ENCODE measurements around the gene CD160. TPM values are rescaled to one million over a fixed set of nuclear protein-coding genes. Genes with fewer than 3 reads are reported as not detected.

CD160 gene
- total RNA-seq, 2 experiments from 2014 or later = 13.6 to 16.9 TPM

DNA sequence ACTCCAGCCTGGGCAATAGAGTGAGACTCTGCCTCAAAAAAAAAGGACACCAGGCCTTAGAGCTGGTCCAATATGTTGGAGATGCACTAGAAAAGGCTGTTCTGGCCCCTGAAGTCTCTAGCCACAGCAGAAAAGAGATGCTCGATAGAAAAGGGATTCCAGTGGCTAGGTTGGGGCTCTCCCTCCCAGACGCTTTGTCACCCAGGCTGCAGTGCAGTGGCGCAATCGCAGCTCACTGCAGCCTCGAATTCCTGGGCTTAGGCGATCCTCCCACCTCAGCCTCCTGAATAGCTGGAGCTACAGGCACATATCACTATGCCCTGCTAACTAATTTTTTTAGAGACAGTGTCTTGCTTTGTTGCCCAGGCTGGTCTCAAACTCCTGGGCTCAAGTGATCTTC lies 30.4 kb upstream of the CD160 start:
- DNase-seq = no peak
- peaks cover 27% of the 10 kb centered on the region for H3K4me1 Mint-ChIP-seq (ENCODE audit: low read depth)
- ChIA-PET CTCF (interaction anchor here (1.4 kb wide), 1 partner anchor 95 kb away, joined by 3 read pairs; no protein-coding TSS in a partner anchor), POLR2A (interaction anchor here (0.7 to 1.2 kb wide), 2 partner anchors 9 to 11 kb away, joined by 3 to 4 read pairs; no protein-coding TSS in a partner anchor)
- H3K4me3 Mint-ChIP-seq = no peak overlapping the region
- intact Hi-C loops (cut with micrococcal nuclease) = no loop called here
- no peaks in the 10 kb centered on the region for H3K36me3 Mint-ChIP-seq (ENCODE audit: low read depth)
- H3K27ac Mint-ChIP-seq = no peak overlapping the region
- TF ChIP-seq, protein P1, sequence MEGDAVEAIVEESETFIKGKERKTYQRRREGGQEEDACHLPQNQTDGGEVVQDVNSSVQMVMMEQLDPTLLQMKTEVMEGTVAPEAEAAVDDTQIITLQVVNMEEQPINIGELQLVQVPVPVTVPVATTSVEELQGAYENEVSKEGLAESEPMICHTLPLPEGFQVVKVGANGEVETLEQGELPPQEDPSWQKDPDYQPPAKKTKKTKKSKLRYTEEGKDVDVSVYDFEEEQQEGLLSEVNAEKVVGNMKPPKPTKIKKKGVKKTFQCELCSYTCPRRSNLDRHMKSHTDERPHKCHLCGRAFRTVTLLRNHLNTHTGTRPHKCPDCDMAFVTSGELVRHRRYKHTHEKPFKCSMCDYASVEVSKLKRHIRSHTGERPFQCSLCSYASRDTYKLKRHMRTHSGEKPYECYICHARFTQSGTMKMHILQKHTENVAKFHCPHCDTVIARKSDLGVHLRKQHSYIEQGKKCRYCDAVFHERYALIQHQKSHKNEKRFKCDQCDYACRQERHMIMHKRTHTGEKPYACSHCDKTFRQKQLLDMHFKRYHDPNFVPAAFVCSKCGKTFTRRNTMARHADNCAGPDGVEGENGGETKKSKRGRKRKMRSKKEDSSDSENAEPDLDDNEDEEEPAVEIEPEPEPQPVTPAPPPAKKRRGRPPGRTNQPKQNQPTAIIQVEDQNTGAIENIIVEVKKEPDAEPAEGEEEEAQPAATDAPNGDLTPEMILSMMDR (IDR thresholded peaks at IDR 0.05) = no peak
- no peak for ATAC-seq
- H3K9me3 Mint-ChIP-seq = no peaks in the 10 kb centered on the region
- no peaks in the 10 kb centered on the region for H3K27me3 Mint-ChIP-seq

DNA sequence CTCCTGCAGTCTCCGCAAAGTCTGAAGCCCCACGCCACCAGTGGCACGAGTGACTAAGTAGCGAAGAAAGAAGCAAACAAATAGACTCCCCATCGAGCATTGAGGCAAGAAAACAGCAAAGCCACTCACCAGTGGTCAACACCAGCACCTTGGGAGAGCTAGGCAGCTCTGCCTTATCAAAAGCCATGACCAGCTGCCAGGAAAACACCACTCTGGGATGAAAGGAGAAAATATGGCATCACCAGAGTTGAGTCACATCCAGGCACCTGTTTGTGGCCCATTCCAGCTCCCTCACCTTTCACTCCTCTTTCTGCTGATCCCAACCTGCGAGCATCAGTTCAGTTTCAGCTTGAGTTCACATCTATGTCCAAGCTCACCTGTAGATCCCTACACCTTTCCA lies 29.4 kb upstream of the CD160 start:
- ATAC-seq (no peak), DNase-seq (no peak)
- TF ChIP-seq, protein P1 (IDR thresholded peaks at IDR 0.05) = no peak
- POLR2A ChIA-PET = no interaction called here
- Mint-ChIP-seq H3K27ac (no peak overlapping the region), H3K27me3 (no peaks in the 10 kb centered on the region), H3K4me1 (ENCODE audit: low read depth) (peaks cover 27% of the 10 kb centered on the region), H3K36me3 (ENCODE audit: low read depth) (no peaks in the 10 kb centered on the region), H3K9me3 (no peaks in the 10 kb centered on the region), H3K4me3 (no peak overlapping the region)
- intact Hi-C loops (cut with micrococcal nuclease) = no loop called here
- CTCF ChIA-PET = interaction anchor here (1.2 kb wide), 1 partner anchor 10 kb away, joined by 3 read pairs; no protein-coding TSS in a partner anchor

DNA sequence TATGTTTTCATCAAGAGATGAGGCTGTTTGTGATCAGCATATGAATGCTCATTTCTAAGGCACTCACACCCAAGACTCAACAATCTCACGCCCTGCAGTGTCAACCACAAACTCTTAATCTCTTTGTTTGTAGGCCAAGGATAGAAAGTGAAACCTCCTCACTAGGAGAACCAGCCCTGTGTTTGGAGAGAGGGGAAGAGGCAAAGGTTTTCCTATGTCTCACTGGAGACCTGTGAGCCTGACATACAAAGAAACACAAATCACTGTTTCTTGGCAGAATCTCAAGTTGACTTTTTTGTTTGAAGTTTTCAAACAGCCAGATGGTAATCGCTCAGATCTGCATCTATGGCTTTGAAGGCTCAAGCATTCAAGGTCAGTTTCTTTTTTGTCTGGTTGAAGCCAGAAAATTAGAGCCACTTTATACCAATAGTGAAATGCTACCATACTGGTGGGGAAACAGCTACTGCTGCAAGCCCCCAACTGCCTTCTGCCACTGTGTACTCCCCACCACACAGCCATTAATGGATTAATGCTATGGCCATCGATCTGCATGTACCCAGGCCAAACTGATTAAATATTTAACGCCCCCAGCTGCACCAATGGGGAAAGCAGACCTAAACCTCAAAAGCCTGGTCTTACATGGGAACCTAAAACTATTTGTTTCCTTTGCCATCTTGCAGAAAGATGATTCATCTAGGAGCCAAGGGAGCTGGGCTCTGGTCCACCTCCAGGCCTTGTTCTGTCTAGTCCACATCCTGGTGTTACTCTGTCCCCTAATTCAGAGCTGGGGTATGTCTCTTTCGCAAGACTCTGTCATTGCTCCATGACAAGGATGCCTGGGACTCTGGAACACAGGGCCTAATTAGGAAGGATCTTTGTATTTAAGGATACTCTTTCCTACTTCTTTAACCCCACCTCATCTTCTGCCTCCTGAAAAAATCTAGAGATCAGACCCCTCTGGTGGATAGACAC lies 28.4 kb upstream of the CD160 start:
- H3K27me3 Mint-ChIP-seq = no peaks in the 10 kb centered on the region
- intact Hi-C loops (cut with micrococcal nuclease) = no loop called here
- TF ChIP-seq, protein P1 (IDR thresholded peaks at IDR 0.05) = no peak
- H3K4me3 Mint-ChIP-seq = no peak overlapping the region
- DNase-seq = peak; percentile 66
- CTCF ChIA-PET = interaction anchor here (1.1 to 3.6 kb wide), 2 partner anchors 14 to 30 kb away, joined by 3 to 13 read pairs; no protein-coding TSS in a partner anchor
- H3K36me3 Mint-ChIP-seq (ENCODE audit: low read depth) = no peaks in the 10 kb centered on the region
- peaks cover 27% of the 10 kb centered on the region for H3K4me1 Mint-ChIP-seq (ENCODE audit: low read depth)
- peak overlapping the region; percentile 68 for H3K27ac Mint-ChIP-seq
- POLR2A ChIA-PET = no interaction called here
- peak; percentile 95 for ATAC-seq
- no peaks in the 10 kb centered on the region for H3K9me3 Mint-ChIP-seq

DNA sequence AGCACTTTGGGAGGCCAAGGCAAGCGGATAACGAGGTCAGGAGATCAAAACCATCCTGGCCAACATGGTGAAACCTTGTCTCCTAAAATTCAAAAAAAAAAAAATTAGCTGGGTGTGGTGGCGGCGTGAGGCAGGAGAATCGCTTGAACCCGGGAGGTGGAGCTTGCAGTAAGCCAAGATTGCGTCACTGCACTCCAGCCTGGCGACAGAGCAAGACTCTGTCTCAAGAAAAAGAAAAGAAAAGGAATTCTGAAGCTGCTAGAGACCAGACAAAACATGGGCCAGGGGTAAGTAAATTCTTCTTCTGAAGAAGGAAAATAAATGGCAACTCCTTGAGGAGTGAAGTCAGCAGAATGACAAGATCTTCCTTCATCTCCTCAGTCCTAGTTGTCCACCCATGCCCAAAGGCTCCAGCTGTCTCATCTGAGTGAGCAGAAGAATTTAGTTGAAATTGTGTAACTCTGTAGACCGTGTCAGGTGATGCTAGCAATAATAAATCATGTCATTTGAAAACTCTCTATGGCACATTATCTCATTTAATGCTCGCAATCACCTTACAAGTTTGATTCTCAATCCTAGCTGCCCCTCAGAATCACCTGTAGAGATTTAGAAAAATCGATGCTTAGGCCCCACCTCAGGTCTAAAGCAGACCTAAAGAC lies 26.4 kb upstream of the CD160 start:
- POLR2A ChIA-PET = no interaction called here
- no peak for ATAC-seq
- no peak overlapping the region for H3K27ac Mint-ChIP-seq
- TF ChIP-seq, protein P1 (IDR thresholded peaks at IDR 0.05) = no peak
- no peaks in the 10 kb centered on the region for H3K27me3 Mint-ChIP-seq
- CTCF ChIA-PET = interaction anchor here (3.6 kb wide), 1 partner anchor 28 kb away, joined by 13 read pairs; no protein-coding TSS in a partner anchor
- H3K9me3 Mint-ChIP-seq = no peaks in the 10 kb centered on the region
- intact Hi-C loops (cut with micrococcal nuclease) = no loop called here
- H3K4me3 Mint-ChIP-seq = no peak overlapping the region
- H3K4me1 Mint-ChIP-seq (ENCODE audit: low read depth) = peaks cover 27% of the 10 kb centered on the region
- DNase-seq = no peak
- no peaks in the 10 kb centered on the region for H3K36me3 Mint-ChIP-seq (ENCODE audit: low read depth)
